ENCODE measurements around the gene MREG.

The MREG gene

DNA sequence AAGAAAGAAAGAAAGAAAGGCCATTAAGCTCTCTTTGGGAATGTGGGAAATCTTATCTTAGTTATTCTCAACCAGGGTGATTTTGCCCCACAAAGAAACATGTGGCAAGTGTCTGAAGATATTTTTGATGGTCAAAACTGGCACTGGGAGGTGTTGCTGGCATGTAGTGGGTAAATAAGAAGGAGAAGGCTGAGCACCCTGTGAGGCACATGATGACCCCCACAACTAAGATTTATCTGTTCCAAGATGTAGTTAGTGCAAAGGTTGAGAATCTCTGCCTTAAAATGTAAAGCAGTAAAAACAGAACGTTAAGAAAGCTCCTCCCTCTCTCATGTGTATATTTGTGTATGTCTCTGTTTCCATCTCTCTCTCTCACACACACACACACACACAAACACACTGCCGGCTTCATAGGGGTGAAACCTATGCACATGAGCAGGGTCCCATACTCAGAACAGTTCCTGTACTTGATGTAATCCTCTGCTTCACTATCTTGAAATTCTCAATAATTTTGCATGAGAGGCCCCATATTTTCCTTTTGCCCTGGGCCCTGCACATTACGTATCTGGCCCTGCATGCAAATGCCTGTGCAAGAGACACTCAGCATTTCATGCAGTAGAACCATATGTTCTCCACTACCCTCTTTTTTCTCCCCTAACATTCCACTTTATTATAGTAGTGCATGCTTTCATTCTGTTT, 94.3 kb downstream of the MREG start:
- DNase-seq = no peak
- TF ChIP-seq POLR2A (IDR thresholded peaks at IDR 0.05; ENCODE audit: low read length) (no peak), GATA1 (IDR thresholded peaks at IDR 0.05; ENCODE audit: low read depth, low read length) (no peak)

DNA sequence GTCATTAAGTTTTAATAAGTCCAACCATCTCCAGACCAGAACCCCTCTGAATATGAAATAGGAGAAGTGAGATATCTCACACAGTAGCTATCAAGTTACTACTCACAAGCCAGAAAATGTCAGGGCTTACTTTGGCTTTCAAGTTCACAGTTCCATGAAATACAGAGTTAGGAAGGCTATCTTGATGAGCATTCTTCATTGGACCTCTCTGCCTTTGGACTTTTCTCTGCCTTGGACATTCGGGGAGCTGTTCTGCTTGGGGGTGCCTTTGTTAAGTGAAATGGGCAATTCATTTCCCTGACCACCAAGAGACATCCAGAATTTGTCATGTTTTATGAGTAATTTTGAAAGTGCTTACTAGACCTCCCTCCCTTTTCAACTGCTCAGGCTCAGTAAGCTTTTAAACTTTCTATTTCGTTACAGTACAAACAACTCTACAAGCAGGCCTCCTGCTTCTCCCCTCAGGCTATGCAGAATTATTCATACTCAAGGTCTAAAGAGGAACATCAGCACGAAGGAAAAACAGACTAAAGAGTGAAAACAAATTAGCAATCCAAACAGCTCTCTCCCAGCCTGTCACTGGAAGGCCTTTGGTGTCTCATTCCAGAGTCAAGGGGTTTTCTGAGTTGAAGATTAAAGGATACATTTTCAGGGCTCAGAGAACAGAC, 95.3 kb downstream of the MREG start:
- TF ChIP-seq GATA1 (IDR thresholded peaks at IDR 0.05; ENCODE audit: low read depth, low read length) (no peak), POLR2A (IDR thresholded peaks at IDR 0.05; ENCODE audit: low read length) (no peak)
- no peak for DNase-seq

DNA sequence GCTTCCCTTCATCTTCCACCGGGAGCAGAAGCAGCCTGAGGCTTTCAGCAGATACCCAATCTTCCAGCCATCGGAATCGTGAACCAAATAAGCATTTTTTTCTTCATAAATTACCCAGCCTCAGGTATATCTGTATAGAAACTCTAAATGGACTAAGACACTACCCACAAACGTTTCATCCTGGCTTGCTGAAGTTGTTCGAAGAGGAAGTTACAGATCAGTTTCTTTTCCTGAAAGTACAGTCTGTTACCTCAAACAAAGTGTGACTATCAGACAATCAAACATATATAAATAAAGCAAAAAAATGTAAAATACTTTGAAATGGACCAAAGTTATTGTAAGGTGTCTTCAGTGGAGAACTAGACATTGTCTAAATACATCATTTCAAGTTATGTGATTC, 97.9 kb downstream of the MREG start:
- no peak for TF ChIP-seq POLR2A (IDR thresholded peaks at IDR 0.05; ENCODE audit: low read length)
- TF ChIP-seq GATA1 (IDR thresholded peaks at IDR 0.05; ENCODE audit: low read depth, low read length) = no peak

DNA sequence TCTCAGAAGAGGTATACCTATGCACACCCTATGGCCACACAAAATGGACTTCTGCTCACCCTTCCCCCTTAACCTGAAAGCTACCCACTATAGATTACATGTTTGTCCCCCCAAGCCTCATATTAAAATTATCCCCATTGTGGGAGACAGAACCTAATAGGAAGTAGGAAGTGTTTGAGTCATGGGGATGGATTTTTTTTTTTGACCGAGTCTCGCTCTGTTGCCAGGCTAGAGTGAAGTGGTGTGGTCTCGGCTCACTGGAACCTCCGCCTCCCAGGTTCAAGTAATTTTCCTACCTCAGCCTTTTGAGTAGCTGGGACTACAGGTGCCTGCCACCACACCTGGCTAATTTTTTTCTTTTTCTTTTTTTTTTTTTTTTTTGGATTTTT, 98.6 kb downstream of the MREG start:
- DNase-seq = no peak
- no peak for TF ChIP-seq GATA1 (IDR thresholded peaks at IDR 0.05; ENCODE audit: low read depth, low read length)
- no peak for TF ChIP-seq POLR2A (IDR thresholded peaks at IDR 0.05; ENCODE audit: low read length)

More for the DNA sequence above, 97.9 kb downstream of the MREG start:
- no peak for DNase-seq

DNA sequence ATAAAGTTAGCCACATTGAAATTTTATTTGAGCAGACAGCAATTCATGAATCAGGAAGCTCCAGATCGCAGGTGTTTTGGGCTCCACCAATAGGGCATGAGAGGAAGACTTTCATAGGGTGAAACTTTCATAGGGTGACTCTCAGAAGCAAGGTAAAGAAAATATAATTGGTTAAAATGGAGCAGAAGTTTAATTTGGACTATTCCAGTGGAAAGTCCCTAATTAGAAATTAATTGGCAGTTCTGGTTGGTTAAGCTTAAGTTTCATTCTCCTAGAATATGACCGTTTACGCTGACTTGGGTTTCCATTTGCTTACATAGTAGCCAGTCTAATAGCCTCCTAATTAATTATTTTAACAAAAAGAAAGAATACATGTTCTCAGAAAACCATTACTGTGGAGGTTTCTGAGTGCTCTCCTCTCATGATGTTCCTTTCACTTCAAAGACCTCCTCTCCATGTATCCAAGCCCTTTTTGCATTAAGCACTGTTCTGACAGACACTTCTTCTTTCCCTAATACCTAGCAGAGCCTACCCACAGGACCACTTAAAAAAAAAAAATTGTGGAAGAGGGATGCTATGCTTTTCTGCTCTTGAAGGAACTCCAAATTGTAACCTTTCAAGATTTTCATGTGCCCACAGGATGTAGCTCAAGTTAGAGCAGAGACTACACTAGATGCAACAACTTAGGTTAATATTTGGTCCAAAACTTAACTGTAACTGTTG, 99.1 kb downstream of the MREG start:
- no peak for TF ChIP-seq GATA1 (IDR thresholded peaks at IDR 0.05; ENCODE audit: low read depth, low read length)
- no peak for TF ChIP-seq POLR2A (IDR thresholded peaks at IDR 0.05; ENCODE audit: low read length)
- no peak for DNase-seq

DNA sequence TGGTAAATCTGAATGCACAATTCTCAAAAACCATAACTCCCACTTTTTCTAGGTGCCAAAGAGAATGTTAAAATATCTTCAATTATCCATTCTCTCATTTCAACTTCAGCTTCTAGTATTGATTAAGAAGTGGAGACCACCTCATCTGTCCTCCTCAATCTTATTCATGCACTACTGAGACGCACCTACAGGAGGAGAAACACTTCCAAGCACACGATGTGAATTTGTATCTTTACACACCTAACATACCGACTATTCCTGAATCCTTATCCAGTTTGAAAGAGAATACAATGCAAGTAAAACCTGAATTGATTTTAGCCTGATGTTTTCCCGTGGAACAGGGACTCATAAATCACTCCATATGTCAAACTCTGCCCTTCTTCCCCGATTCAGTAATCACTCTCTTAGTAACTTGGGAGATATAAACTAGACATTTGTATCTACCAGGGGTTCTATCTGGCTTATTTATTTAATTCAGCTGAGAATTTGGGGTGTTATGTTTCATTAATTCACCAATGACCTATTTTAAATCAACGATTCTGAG, 101.0 kb downstream of the MREG start:
- no peak for DNase-seq
- no peak for TF ChIP-seq POLR2A (IDR thresholded peaks at IDR 0.05; ENCODE audit: low read length)
- TF ChIP-seq GATA1 (IDR thresholded peaks at IDR 0.05; ENCODE audit: low read depth, low read length) = no peak

DNA sequence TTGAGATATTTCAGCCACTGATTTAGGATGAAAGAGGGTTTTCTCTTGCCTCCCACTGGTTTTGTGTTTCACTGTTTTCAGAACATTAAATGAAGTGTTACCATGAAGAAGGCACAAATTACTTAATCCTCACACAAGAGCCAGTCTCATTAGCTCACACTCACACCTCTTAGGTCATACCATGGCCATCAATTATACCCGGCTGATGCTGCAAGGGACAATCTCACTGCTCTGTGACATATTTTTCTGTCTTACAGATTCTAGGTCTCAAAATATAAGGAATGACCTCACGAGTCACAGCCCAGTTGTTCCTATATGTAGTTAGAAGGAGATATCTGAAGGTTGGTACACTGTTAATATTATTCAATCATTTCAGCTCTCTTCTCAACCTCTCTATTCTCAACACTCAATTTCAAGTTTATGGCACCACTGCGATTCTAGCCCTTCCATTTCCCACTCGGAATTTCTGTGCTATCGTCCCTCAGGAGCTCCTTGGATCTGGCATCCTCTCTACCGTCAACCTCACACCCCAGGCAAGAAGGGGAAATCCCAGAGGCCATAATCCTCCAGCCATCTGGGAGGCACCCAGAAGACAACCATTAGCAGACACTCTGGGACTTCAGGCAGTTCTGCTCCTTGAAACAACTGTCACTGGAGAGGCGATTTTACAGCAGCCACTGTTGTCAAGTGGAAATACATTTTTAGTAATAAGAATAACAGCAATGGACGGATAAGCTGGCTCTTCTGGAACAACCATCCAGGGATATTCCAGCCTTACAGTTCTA, 101.9 kb downstream of the MREG start:
- TF ChIP-seq GATA1 (IDR thresholded peaks at IDR 0.05; ENCODE audit: low read depth, low read length) = no peak
- no peak for TF ChIP-seq POLR2A (IDR thresholded peaks at IDR 0.05; ENCODE audit: low read length)
- DNase-seq = no peak

DNA sequence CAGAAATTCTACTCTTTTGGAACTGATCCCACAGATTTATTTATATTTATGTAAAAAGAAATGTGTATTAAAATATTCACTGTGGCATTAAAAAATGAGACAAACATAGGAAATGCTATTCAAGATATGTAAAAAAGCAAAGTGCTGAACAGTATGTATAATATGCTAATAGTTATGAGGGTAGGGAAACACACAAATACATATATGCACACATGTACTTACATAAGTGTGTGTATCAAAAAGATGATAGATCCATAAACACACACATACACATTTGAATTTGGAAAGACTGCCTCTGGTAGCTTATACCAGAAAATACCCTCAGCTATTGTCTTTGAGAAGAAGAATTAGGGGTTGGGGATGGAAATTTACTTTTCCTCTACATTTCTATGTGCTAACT, 103.2 kb downstream of the MREG start:
- no peak for DNase-seq
- TF ChIP-seq GATA1 (IDR thresholded peaks at IDR 0.05; ENCODE audit: low read depth, low read length) = no peak

DNA sequence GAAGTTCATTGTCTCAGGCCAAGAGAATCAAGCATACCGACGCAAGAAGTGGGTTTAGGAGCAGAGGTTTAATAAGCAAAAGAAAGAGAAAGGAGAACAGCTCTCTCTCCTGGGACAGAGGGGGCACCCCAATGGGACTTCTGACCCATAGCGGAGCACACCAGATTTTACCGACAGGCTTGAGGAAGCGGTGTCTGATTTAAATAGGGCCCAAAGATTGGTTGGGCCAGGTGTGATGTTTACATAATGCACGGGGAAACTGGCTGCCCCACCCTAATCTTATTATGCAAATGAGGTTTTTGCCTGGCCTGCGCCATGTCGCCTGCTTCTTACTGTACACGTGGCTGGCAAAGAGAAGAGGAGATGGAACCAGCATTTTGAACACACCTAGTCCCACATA, 106.2 kb downstream of the MREG start:
- TF ChIP-seq GATA1 (IDR thresholded peaks at IDR 0.05; ENCODE audit: low read depth, low read length) = no peak
- no peak for TF ChIP-seq POLR2A (IDR thresholded peaks at IDR 0.05; ENCODE audit: low read length)
- DNase-seq = no peak

DNA sequence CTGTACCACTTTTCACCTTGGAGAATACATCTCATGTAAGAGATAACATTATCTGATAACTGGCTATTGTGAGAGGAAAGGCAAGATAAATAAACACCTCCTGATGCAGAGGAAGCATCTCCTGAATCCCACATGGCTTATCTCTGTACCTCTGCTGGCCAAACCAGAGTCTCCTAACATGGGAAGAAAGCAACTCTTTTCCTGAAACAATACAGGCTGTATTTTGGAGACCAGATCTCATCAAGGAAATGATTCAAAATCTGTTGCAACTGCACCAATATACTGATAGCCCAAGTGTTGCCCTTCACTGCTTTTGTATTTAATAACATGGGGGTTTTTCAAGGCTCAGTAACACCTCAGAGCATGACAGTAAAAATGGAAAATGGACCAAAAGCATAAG, 106.9 kb downstream of the MREG start:
- no peak for DNase-seq
- TF ChIP-seq POLR2A (IDR thresholded peaks at IDR 0.05; ENCODE audit: low read length) (no peak), GATA1 (IDR thresholded peaks at IDR 0.05; ENCODE audit: low read depth, low read length) (no peak)

DNA sequence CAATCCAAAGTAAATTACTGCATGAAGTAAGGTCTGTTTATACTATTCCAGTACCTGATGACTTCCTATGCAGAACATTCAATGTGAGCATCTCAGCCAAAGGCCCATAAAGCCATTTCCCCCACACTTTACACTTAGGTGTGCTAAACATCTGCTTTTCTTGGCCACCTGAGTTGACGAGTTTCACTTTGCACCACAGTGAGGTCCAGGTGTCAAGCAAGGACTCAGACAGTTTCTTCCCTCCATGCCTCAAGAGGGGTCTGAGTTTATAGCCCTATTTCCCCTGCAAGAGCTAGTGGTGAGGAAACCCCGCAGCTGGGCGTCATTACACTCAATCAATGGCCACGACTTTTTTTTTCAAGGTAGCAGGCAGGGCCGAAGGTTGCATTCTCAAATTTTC, 107.7 kb downstream of the MREG start:
- TF ChIP-seq POLR2A (IDR thresholded peaks at IDR 0.05; ENCODE audit: low read length) = no peak
- no peak for TF ChIP-seq GATA1 (IDR thresholded peaks at IDR 0.05; ENCODE audit: low read depth, low read length)
- DNase-seq = no peak

DNA sequence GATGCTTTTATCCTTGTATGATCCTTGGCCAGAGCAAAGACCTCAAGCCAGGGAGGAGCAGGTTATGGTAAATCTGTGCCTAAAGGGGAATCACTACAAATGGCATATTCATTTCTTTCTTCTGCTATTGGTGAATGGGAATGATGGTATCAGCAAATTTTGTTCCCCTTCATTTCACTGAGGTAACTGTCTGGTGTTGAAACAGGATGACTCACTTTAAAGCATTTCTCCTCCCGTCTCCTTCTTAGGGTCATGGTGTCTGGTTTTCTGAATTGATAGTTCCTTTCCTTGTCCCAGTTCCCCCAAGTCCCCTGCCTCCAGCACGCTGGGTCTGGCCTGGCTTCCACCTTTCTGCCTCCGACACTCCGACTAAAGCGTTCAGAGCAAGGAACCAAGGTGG, 109.2 kb downstream of the MREG start:
- DNase-seq = no peak
- TF ChIP-seq POLR2A (IDR thresholded peaks at IDR 0.05; ENCODE audit: low read length) (no peak), GATA1 (IDR thresholded peaks at IDR 0.05; ENCODE audit: low read depth, low read length) (no peak)

DNA sequence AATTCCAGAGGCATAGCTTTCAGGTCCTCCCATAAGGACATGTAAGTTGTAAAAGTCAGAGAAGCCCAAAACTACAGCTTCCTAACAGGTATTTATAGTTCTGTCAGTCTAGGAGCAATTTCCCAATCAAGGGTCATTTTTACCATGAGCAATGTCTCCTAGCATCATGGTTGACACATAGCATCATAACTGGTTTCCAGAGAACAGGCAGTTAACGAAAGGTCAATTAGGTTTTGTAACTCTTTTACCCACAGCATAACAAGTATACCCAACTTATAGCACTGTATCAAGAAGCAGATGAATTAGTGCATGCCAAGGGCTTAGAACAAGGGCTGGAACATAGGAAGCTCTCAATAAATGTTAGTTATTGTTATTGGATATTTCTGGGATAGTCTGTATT, 110.1 kb downstream of the MREG start:
- TF ChIP-seq POLR2A (IDR thresholded peaks at IDR 0.05; ENCODE audit: low read length) (no peak), GATA1 (IDR thresholded peaks at IDR 0.05; ENCODE audit: low read depth, low read length) (no peak)

DNA sequence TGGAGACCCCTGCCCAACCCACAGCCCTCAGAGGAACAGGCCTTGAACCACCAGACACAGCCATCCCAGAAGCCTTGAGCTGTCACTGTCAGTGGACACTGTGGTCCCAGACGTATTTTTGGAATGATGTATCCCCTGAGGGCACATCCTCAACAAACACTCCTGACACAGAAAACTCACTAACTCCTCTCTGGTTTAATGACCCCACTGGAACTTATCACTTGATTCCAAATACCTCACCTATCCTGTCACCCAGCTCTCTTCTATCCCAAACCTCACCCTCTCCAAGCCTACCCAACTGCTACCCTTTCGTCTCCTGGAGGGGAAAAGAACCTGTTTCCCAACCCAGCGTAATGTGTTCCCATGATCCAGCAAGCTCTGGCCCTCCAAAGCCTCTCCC, 111.6 kb downstream of the MREG start:
- TF ChIP-seq POLR2A (IDR thresholded peaks at IDR 0.05; ENCODE audit: low read length) = no peak
- no peak for TF ChIP-seq GATA1 (IDR thresholded peaks at IDR 0.05; ENCODE audit: low read depth, low read length)
- no peak for DNase-seq

More for the DNA sequence above, 110.1 kb downstream of the MREG start:
- DNase-seq = no peak
